Liver (tissue), 9 donors: Measurements from ENCODE around the gene MFSD2B. TPM values are rescaled to one million over a fixed set of nuclear protein-coding genes. Genes with fewer than 3 reads are reported as not detected.

Source experiments
- DNase-seq: peaks from one replicate; pipeline ENCODE4 v3.0.0-alpha.2; 2017; ENCODE audit warnings: low spot score
- H3K27ac ChIP-seq, 2 donors: one replicate each; pipeline ENCODE4 v1.7.0; 2013; ENCODE audit warnings: inconsistent platforms in 2 of 2, low read length in 2 of 2, control low read depth in 1 of 2, low read depth in 1 of 2, mild to moderate bottlenecking in 1 of 2
- H3K27me3 ChIP-seq, 4 donors: one replicate each; pipeline versions ENCODE4 v1.6.1 to v1.7.0; 2013; ENCODE audit warnings: low read length in 3 of 4, inconsistent platforms in 1 of 4, mild to moderate bottlenecking in 1 of 4, moderate library complexity in 1 of 4; ENCODE audit not compliant: control insufficient read depth in 4 of 4, insufficient read depth in 4 of 4
- H3K36me3 ChIP-seq, 4 donors: one replicate each; pipeline versions ENCODE4 v1.6.1 to v1.7.0; 2013; ENCODE audit warnings: low read length in 3 of 4, mild to moderate bottlenecking in 3 of 4, low read depth in 1 of 4, moderate library complexity in 1 of 4; ENCODE audit not compliant: control insufficient read depth in 4 of 4, insufficient read depth in 3 of 4
- H3K4me1 ChIP-seq, 4 donors: one replicate each; pipeline versions ENCODE4 v1.6.1 to v1.7.0; 2013; ENCODE audit warnings: low read length in 3 of 4, mild to moderate bottlenecking in 3 of 4, moderate library complexity in 1 of 4; ENCODE audit not compliant: control insufficient read depth in 4 of 4, insufficient read depth in 4 of 4
- H3K4me3 ChIP-seq, 3 donors: one replicate each; pipeline versions ENCODE4 v1.6.1 to v1.7.0; 2013; ENCODE audit warnings: low read length in 3 of 3, control low read depth in 1 of 3, low read depth in 1 of 3, mild to moderate bottlenecking in 1 of 3
- H3K9ac ChIP-seq, 2 donors: one replicate each; pipeline ENCODE4 v1.7.0; 2013; ENCODE audit warnings: low read length in 2 of 2, mild to moderate bottlenecking in 2 of 2, moderate library complexity in 2 of 2, control low read depth in 1 of 2, low read depth in 1 of 2
- H3K9me3 ChIP-seq, 4 donors: one replicate each; pipeline versions ENCODE4 v1.6.1 to v1.7.0; 2013; ENCODE audit warnings: low read length in 3 of 4; ENCODE audit not compliant: control insufficient read depth in 4 of 4
- CTCF ChIP-seq: fragments of 150-350 bp; IDR thresholded peaks from 2 replicates; pipeline ENCODE4 v1.5.1; 2017; ENCODE audit warnings: improper control_type of control experiment, low read depth, low read length; ENCODE audit not compliant: missing input control
- EGR1 ChIP-seq, 2 donors: IDR thresholded peaks; 2 replicates each; pipeline ENCODE4 v1.6.1; 2016 to 2018; ENCODE audit warnings: antibody characterized with exemption in 2 of 2, low read depth in 2 of 2
- FOXA1 ChIP-seq: IDR thresholded peaks from 2 replicates; pipeline ENCODE4 v1.6.1; 2016; ENCODE audit warnings: antibody characterized with exemption
- FOXA2 ChIP-seq: IDR thresholded peaks from 2 replicates; pipeline ENCODE4 v1.6.1; 2016; ENCODE audit warnings: antibody characterized with exemption
- GABPA ChIP-seq, 2 donors: IDR thresholded peaks in 1 of 2; conservative IDR thresholded peaks in 1 of 2; 2 replicates each; pipeline ENCODE4 v1.6.1; 2016; ENCODE audit warnings: antibody characterized with exemption in 2 of 2, mild to moderate bottlenecking in 1 of 2, moderate library complexity in 1 of 2
- HNF4A ChIP-seq, 2 donors: conservative IDR thresholded peaks; 2 replicates each; pipeline ENCODE4 v1.6.1; 2016; ENCODE audit warnings: antibody characterized with exemption in 2 of 2, mild to moderate bottlenecking in 2 of 2
- HNF4G ChIP-seq: IDR thresholded peaks from 2 replicates; pipeline ENCODE4 v1.6.1; 2016; ENCODE audit warnings: antibody characterized with exemption
- JUND ChIP-seq, 2 donors: IDR thresholded peaks; 2 replicates each; pipeline ENCODE4 v1.6.1; 2016; ENCODE audit warnings: antibody characterized with exemption in 2 of 2
- MAX ChIP-seq: IDR thresholded peaks from 2 replicates; pipeline ENCODE4 v1.6.1; 2016; ENCODE audit warnings: antibody characterized with exemption
- NR2F2 ChIP-seq: IDR thresholded peaks from 2 replicates; pipeline ENCODE4 v1.6.1; 2016; ENCODE audit warnings: antibody characterized with exemption
- REST ChIP-seq: IDR thresholded peaks from 2 replicates; pipeline ENCODE4 v1.6.1; 2016; ENCODE audit warnings: antibody characterized with exemption, mild to moderate bottlenecking
- RXRA ChIP-seq, 2 donors: IDR thresholded peaks; 2 replicates each; pipeline ENCODE4 v1.6.1; 2017 to 2018; ENCODE audit warnings: antibody characterized with exemption in 2 of 2, mild to moderate bottlenecking in 1 of 2
- TAF1 ChIP-seq: conservative IDR thresholded peaks from 2 replicates; pipeline ENCODE4 v1.6.1; 2016; ENCODE audit warnings: antibody characterized with exemption, mild to moderate bottlenecking
- YY1 ChIP-seq: IDR thresholded peaks from 2 replicates; pipeline ENCODE4 v1.6.1; 2016; ENCODE audit warnings: antibody characterized with exemption, mild to moderate bottlenecking
- WGBS: extraction: QIAGEN DNeasy Blood & Tissue Kit; methylation state at CpG from one replicate; pipeline ENCODE4 v1.1.7; 2013; 5-methylcytosine and 5-hydroxymethylcytosine counted together
- polyA plus RNA-seq, 2 donors: library from polyadenylated mRNA; stranded (reverse) in 1 of 2; unstranded in 1 of 2; fragments of 200-250 nt in 1 of 2; fragments of >200 nt in 1 of 2; fragmentation: Nextera tagmentation in 1 of 2; extraction: Ambion mirVana in 1 of 2; gene quantifications; one replicate each; pipeline versions ENCODE4 v1.2.1 to v1.2.3, GENCODE V29; 2013 to 2015
- total RNA-seq, 2 donors: library from RNA; depleted of rRNA; stranded (reverse); fragments of >200 nt; gene quantifications; one replicate each; pipeline ENCODE4 v1.2.3, GENCODE V29; 2014
- TF ChIP-seq, protein P1 (sequence below): IDR thresholded peaks from 2 replicates; pipeline ENCODE4 v1.6.1; 2016; ENCODE audit warnings: antibody characterized with exemption
- TF ChIP-seq, protein P2 (sequence below): IDR thresholded peaks from 2 replicates; pipeline ENCODE4 v1.6.1; 2016; ENCODE audit warnings: antibody characterized with exemption
- donor health status: healthy.
- donor health status: healthy.
- donor health status: healthy.
- donor health status: healthy.
- donor health status: healthy.

The MFSD2B gene
- total and polyA plus RNA-seq, 4 donors = 0.02 to 26.1 (median 0.22) TPM

DNA sequence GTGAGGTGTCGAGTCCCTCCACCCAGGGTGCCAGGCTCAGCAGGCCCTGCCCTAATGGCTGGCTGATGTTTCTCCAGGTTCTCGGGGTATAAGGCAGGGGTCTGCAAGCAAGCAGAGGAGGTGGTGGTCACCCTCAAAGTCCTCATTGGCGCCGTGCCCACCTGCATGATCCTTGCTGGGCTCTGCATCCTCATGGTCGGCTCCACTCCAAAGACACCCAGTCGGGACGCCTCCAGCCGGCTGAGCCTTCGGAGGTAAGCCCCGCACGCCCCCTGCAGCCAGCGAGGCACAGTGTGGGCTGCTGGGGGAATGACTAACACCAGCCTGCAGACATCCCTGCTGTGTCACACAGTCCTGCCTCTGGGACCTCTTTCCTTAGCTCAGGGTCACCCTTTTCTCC, 14.1 kb downstream of the MFSD2B start:
- H3K9me3 ChIP-seq = no peaks in the 10 kb centered on the region
- no peak for TF ChIP-seq JUND (IDR thresholded peaks at IDR 0.05)
- no peak for TF ChIP-seq MAX
- TF ChIP-seq, protein P1, sequence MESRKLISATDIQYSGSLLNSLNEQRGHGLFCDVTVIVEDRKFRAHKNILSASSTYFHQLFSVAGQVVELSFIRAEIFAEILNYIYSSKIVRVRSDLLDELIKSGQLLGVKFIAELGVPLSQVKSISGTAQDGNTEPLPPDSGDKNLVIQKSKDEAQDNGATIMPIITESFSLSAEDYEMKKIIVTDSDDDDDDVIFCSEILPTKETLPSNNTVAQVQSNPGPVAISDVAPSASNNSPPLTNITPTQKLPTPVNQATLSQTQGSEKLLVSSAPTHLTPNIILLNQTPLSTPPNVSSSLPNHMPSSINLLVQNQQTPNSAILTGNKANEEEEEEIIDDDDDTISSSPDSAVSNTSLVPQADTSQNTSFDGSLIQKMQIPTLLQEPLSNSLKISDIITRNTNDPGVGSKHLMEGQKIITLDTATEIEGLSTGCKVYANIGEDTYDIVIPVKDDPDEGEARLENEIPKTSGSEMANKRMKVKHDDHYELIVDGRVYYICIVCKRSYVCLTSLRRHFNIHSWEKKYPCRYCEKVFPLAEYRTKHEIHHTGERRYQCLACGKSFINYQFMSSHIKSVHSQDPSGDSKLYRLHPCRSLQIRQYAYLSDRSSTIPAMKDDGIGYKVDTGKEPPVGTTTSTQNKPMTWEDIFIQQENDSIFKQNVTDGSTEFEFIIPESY = no peak
- TF ChIP-seq TAF1 = no peak
- TF ChIP-seq, protein P2, sequence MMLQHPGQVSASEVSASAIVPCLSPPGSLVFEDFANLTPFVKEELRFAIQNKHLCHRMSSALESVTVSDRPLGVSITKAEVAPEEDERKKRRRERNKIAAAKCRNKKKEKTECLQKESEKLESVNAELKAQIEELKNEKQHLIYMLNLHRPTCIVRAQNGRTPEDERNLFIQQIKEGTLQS = no peak
- no peak for TF ChIP-seq RXRA (IDR thresholded peaks at IDR 0.05)
- no peak for TF ChIP-seq FOXA1
- TF ChIP-seq GABPA (IDR thresholded peaks at IDR 0.05 in 1 of 2, conservative IDR thresholded peaks at IDR 0.05 in 1 of 2) = no peak
- TF ChIP-seq REST = no peak
- H3K9ac ChIP-seq = no peak overlapping the region
- peak; percentile 37 for DNase-seq
- 85% methylated on average over 12 of the region's 12 CpGs for WGBS
- H3K27ac ChIP-seq = no peak overlapping the region
- H3K27me3 ChIP-seq = no peaks in the 10 kb centered on the region
- peaks cover 0 to 11% (median 1%) of the 10 kb centered on the region in 4 donors for H3K36me3 ChIP-seq
- no peak overlapping the region for H3K4me3 ChIP-seq
- H3K4me1 ChIP-seq = no peaks in the 10 kb centered on the region

DNA sequence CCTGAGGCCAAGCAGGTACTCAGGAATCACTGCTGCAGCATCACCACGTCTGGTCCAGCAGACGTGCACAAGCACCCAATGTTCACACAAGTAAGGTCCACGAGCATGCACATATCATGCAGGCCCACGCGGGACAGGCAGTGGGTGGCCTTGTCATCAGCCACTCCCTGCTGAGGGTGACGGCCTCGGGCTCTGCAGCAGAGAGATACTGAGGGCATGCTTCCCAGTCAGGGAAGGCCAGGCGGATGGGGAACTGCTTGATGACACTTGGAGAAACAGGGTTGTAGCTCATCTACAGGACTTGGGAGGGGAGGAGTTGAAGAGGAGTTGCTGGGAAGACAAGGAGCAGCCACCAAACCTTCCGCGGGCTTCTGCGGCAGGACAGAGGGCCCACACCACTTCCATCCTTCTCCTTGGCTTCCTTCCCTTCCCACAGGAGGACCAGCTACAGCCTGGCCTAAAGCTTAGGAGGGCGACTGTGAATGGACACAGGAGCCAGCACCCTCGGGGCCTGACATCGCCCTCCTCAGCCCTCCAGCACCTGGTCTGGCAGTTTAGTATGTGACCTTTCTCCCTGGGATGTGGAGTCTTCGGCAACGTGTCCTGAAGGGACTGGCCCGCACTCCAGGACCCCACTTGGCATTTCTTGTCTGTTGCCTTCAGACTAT, 15.2 kb downstream of the MFSD2B start:
- DNase-seq = peak; percentile 39
- Histone ChIP-seq H3K9me3 (no peaks in the 10 kb centered on the region), H3K4me1 (no peaks in the 10 kb centered on the region), H3K9ac (no peak overlapping the region), H3K4me3 (no peak overlapping the region), H3K27me3 (no peaks in the 10 kb centered on the region), H3K36me3 (peaks cover 0 to 22% (median 5%) of the 10 kb centered on the region in 4 donors), H3K27ac (no peak overlapping the region)
- WGBS = 93% methylated on average over 17 of the region's 17 CpGs
- TF ChIP-seq TAF1 (no peak), NR2F2 (no peak), REST (no peak), MAX (no peak), FOXA2 (no peak), EGR1 (IDR thresholded peaks at IDR 0.05; ENCODE audit: low read depth in 2 of 2) (no peak), YY1 (no peak), RXRA (IDR thresholded peaks at IDR 0.05) (no peak), HNF4G (no peak), HNF4A (conservative IDR thresholded peaks at IDR 0.05) (no peak), GABPA (IDR thresholded peaks at IDR 0.05 in 1 of 2, conservative IDR thresholded peaks at IDR 0.05 in 1 of 2) (no peak), CTCF (no peak)
- TF ChIP-seq, protein P1 = no peak
- TF ChIP-seq, protein P2 = no peak
